Mesenchymal stem cell (in vitro differentiated cells and primary cell): ENCODE results near the gene TRIM5.
A peak's percentile ranks its signal among the peaks of the same experiment; 100 is the strongest.

Experiments
- DNase-seq: peaks from one replicate; pipeline ENCODE4 v3.0.0-alpha.2; 2013
- H2AFZ ChIP-seq: one replicate; pipeline ENCODE4 v1.6.1; 2013; ENCODE audit warnings: low read depth, mild to moderate bottlenecking, control low read depth, inconsistent platforms, low read length, moderate library complexity
- H2AK5ac ChIP-seq: 2 replicates; pipeline ENCODE4 v1.6.1; 2013; ENCODE audit warnings: low read length, moderate library complexity, mild to moderate bottlenecking, inconsistent platforms; ENCODE audit not compliant: severe bottlenecking
- H2BK120ac ChIP-seq: one replicate; pipeline ENCODE4 v1.6.1; 2013; ENCODE audit warnings: low read depth, mild to moderate bottlenecking, inconsistent platforms, low read length, moderate library complexity
- H2BK12ac ChIP-seq, 2 experiments: one replicate each; pipeline ENCODE4 v1.6.1; 2013; ENCODE audit warnings: inconsistent platforms in 2 of 2, low read length in 2 of 2, mild to moderate bottlenecking in 2 of 2, moderate library complexity in 2 of 2, control low read depth in 1 of 2
- H2BK15ac ChIP-seq: one replicate; pipeline ENCODE4 v1.6.1; 2013; ENCODE audit warnings: mild to moderate bottlenecking, low read depth, inconsistent platforms; ENCODE audit not compliant: poor library complexity, severe bottlenecking
- H2BK5ac ChIP-seq: 2 replicates; pipeline ENCODE4 v1.6.1; 2013; ENCODE audit warnings: low read depth, mild to moderate bottlenecking, low read length, control low read depth, inconsistent platforms; ENCODE audit not compliant: poor library complexity, severe bottlenecking
- H3K14ac ChIP-seq, 2 experiments: one replicate each; pipeline ENCODE4 v1.6.1; 2013; ENCODE audit warnings: inconsistent platforms in 2 of 2, low read length in 2 of 2, control low read depth in 1 of 2, mild to moderate bottlenecking in 1 of 2, moderate library complexity in 1 of 2
- H3K18ac ChIP-seq, 2 experiments: one replicate each; pipeline ENCODE4 v1.6.1; 2013; ENCODE audit warnings: inconsistent platforms in 2 of 2, low read length in 2 of 2, control low read depth in 1 of 2, low read depth in 1 of 2, mild to moderate bottlenecking in 1 of 2
- H3K23ac ChIP-seq, 2 experiments: one replicate each; pipeline ENCODE4 v1.6.1; 2013; ENCODE audit warnings: inconsistent platforms in 2 of 2, low read length in 2 of 2, mild to moderate bottlenecking in 2 of 2, moderate library complexity in 2 of 2, control low read depth in 1 of 2
- H3K27ac ChIP-seq: 2 replicates; pipeline ENCODE4 v1.5.1; 2013; ENCODE audit warnings: mild to moderate bottlenecking, moderate library complexity, low read length, control low read depth, inconsistent platforms; ENCODE audit not compliant: poor library complexity, severe bottlenecking
- H3K27me3 ChIP-seq, 2 experiments: 2 replicates each; pipeline versions ENCODE4 v1.6.1 to v1.7.0; 2013; ENCODE audit warnings: low read length in 2 of 2, mild to moderate bottlenecking in 2 of 2, moderate library complexity in 2 of 2, control low read depth in 1 of 2, inconsistent platforms in 1 of 2; ENCODE audit not compliant: control insufficient read depth in 1 of 2, insufficient read depth in 1 of 2
- H3K36me3 ChIP-seq, 2 experiments: 2 replicates each; pipeline versions ENCODE4 v1.6.1 to v1.7.0; 2013; ENCODE audit warnings: low read length in 2 of 2, control low read depth in 1 of 2, inconsistent platforms in 1 of 2, low read depth in 1 of 2, mild to moderate bottlenecking in 1 of 2; ENCODE audit not compliant: insufficient read depth in 2 of 2, control insufficient read depth in 1 of 2
- H3K4ac ChIP-seq, 2 experiments: one replicate each; pipeline ENCODE4 v1.6.1; 2013; ENCODE audit warnings: inconsistent platforms in 2 of 2, low read length in 2 of 2, mild to moderate bottlenecking in 2 of 2, moderate library complexity in 2 of 2, control low read depth in 1 of 2, low read depth in 1 of 2
- H3K4me1 ChIP-seq: 2 replicates; pipeline ENCODE4 v1.6.1; 2013; ENCODE audit warnings: low read depth, low read length, control low read depth; ENCODE audit not compliant: control insufficient read depth, insufficient read depth
- H3K4me2 ChIP-seq: 2 replicates; pipeline ENCODE4 v1.6.1; 2013; ENCODE audit warnings: low read length, mild to moderate bottlenecking, inconsistent platforms; ENCODE audit not compliant: poor library complexity, severe bottlenecking
- H3K4me3 ChIP-seq, 2 experiments: 2 replicates each; pipeline versions ENCODE4 v1.5.1 to v1.7.0; 2013; ENCODE audit warnings: low read length in 2 of 2, mild to moderate bottlenecking in 2 of 2, control low read depth in 1 of 2, low read depth in 1 of 2; ENCODE audit not compliant: insufficient read depth in 1 of 2
- H3K79me1 ChIP-seq: replicated peaks from 2 replicates; pipeline ENCODE4 v1.6.1; 2013; ENCODE audit warnings: mild to moderate bottlenecking, control low read depth, low read length, inconsistent platforms; ENCODE audit not compliant: poor library complexity, severe bottlenecking
- H3K9ac ChIP-seq: 2 replicates; pipeline ENCODE4 v1.7.0; 2013; ENCODE audit warnings: mild to moderate bottlenecking, low read length, moderate library complexity
- H3K9me3 ChIP-seq: 2 replicates; pipeline ENCODE4 v1.7.0; 2013; ENCODE audit warnings: mild to moderate bottlenecking, low read length; ENCODE audit not compliant: control insufficient read depth
- H4K8ac ChIP-seq: one replicate; pipeline ENCODE4 v1.6.1; 2013; ENCODE audit warnings: inconsistent platforms, mild to moderate bottlenecking, low read length, moderate library complexity
- H4K91ac ChIP-seq: one replicate; pipeline ENCODE4 v1.6.1; 2013; ENCODE audit warnings: mild to moderate bottlenecking, low read length, inconsistent platforms
- WGBS: methylation state at CpG from one replicate; pipeline ENCODE4 v1.1.7; 2013; ENCODE audit warnings: mixed read lengths; 5-methylcytosine and 5-hydroxymethylcytosine counted together

TRIM5 gene

DNA sequence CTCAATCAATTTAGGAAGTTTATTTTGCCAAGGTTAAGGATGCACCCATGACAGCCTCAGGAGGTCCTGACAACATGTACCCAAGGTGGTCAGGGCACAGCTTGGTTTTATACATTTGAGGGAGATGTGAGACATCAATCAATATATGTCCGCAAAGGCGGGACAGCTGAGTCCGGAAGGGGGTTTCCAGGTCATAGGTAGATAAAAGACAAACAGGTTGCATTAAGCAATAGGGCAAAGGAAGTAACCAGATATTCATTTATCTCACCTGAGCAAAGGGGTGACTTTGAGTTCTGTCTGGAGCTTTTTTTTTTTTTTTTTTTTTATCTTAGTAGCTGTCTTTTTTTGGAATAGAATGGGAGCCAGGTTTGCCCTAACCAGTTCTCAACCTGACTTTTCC is 62.1 kb downstream of the TRIM5 start:
- H3K27ac ChIP-seq, result no peak overlapping the region
- no peak overlapping the region for H3K4me2 ChIP-seq
- H3K36me3 ChIP-seq, result no peaks in the 10 kb centered on the region
- no peak overlapping the region for H2AFZ ChIP-seq
- DNase-seq, result no peak
- H3K14ac ChIP-seq, result no peak overlapping the region
- H4K91ac ChIP-seq, result no peak overlapping the region
- H3K9me3 ChIP-seq, result no peaks in the 10 kb centered on the region
- no peak overlapping the region for H3K9ac ChIP-seq
- H2BK120ac ChIP-seq, result no peak overlapping the region
- peak overlapping the region in 1 of 2 experiments; percentile 14 for H2BK12ac ChIP-seq
- H3K4me1 ChIP-seq, result peaks cover 7% of the 10 kb centered on the region
- no peak overlapping the region for H2BK15ac ChIP-seq
- no peak overlapping the region for H3K4me3 ChIP-seq
- no peak overlapping the region for H2AK5ac ChIP-seq
- no peaks in the 10 kb centered on the region for H3K79me1 ChIP-seq
- no peak overlapping the region for H3K18ac ChIP-seq
- no peak overlapping the region for H3K4ac ChIP-seq
- WGBS, result 100% methylated on average over 3 of the region's 3 CpGs
- no peak overlapping the region for H2BK5ac ChIP-seq
- H3K27me3 ChIP-seq, result no peaks in the 10 kb centered on the region
- no peak overlapping the region for H4K8ac ChIP-seq
- no peak overlapping the region for H3K23ac ChIP-seq

DNA sequence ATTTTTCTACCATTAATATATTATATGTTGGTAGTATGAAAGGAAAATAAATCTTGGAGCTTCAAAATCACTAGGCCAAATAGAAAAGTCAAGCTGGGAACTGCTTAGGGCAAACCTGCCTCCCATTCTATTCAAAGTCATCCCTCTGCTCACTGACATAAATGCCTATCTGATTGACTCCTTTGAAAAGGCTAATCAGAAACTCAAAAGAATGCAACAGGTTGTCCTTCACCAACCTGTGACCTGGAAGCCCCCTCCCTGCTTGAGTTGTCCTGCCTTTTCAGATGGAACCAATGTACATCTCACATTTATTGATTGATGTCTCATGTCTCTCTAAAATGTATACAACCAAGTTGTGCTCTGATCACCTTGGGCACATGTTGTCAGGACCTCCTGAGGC is 63.3 kb downstream of the TRIM5 start:
- peak overlapping the region; percentile 12 to 66 for H2BK12ac ChIP-seq
- no peak for DNase-seq
- H3K79me1 ChIP-seq, result no peaks in the 10 kb centered on the region
- peak overlapping the region; percentile 49 for H2BK120ac ChIP-seq
- no peak overlapping the region for H2BK15ac ChIP-seq
- H3K23ac ChIP-seq, result no peak overlapping the region
- H3K4me3 ChIP-seq, result no peak overlapping the region
- H3K27ac ChIP-seq, result peak overlapping the region; percentile 74
- H3K27me3 ChIP-seq, result no peaks in the 10 kb centered on the region
- H3K36me3 ChIP-seq, result no peaks in the 10 kb centered on the region
- H2BK5ac ChIP-seq, result no peak overlapping the region
- H3K14ac ChIP-seq, result no peak overlapping the region
- H2AFZ ChIP-seq, result no peak overlapping the region
- peak overlapping the region; percentile 60 for H4K8ac ChIP-seq
- H3K4me2 ChIP-seq, result no peak overlapping the region
- no peak overlapping the region for H3K4ac ChIP-seq
- H2AK5ac ChIP-seq, result peak overlapping the region; percentile 13
- H3K4me1 ChIP-seq, result peaks cover 7% of the 10 kb centered on the region
- peak overlapping the region; percentile 38 for H3K9ac ChIP-seq
- H3K18ac ChIP-seq, result peak overlapping the region; percentile 54 to 83
- H3K9me3 ChIP-seq, result no peaks in the 10 kb centered on the region
- peak overlapping the region; percentile 80 for H4K91ac ChIP-seq

DNA sequence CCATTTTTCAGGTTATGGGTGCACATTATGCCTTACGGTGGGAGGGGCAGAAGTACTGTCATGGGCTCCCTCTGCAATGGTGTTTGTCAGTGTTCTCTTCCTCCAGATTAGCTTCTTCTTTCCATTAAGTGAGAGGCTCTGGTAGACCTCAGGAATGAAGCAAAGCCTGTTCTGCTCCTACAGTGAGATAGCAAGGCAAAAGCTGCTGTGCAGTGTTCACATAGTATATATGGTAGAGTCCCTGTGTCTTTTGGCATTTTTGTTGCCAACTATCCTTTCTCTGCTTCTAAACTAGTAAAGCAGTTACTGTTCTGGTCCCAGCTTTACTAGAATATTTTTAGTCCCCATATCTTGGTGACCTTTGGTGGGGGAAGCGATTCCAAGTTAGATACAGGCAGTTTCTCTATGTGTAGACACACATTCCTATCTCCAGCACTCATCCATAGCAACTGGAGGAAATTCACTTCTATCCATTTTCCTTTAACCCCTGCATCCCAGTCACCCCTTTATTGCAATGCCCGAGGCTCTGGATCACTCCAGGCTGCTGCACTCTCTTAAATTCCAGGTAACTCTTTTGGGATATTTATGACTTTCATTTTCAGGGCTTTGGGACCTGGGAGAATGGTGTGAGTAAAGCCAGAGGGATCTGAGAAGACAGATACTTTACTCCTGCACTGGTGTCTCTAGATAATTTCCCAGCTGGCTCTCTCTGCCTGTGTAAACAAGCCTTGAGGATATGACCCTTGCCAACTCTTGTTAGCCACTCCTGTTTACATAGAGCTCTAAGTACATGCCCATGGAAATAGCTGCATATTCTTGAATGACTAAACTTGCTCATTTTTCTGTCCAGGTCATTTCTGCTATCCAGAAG is 64.0 kb downstream of the TRIM5 start:
- Histone ChIP-seq H2BK12ac (peak overlapping the region; percentile 51 to 95), H3K4me2 (peak overlapping the region; percentile 57), H3K27me3 (no peaks in the 10 kb centered on the region), H3K9ac (peak overlapping the region; percentile 53), H2AFZ (no peak overlapping the region), H3K23ac (no peak overlapping the region), H4K91ac (peak overlapping the region; percentile 86), H2BK120ac (peak overlapping the region; percentile 8), H3K4me3 (peak overlapping the region in 1 of 2 experiments; percentile 32), H2BK5ac (no peak overlapping the region), H2BK15ac (peak overlapping the region; percentile 67), H3K4me1 (peaks cover 7% of the 10 kb centered on the region), H3K36me3 (no peaks in the 10 kb centered on the region), H3K14ac (no peak overlapping the region), H3K79me1 (no peaks in the 10 kb centered on the region), H3K9me3 (no peaks in the 10 kb centered on the region), H3K27ac (peak overlapping the region; percentile 74), H2AK5ac (no peak overlapping the region), H3K4ac (peak overlapping the region in 1 of 2 experiments; percentile 6), H4K8ac (peak overlapping the region; percentile 80), H3K18ac (peak overlapping the region; percentile 44 to 86)
- 0% methylated on average over 2 of the region's 3 CpGs for WGBS
- DNase-seq, result peak; percentile 94

DNA sequence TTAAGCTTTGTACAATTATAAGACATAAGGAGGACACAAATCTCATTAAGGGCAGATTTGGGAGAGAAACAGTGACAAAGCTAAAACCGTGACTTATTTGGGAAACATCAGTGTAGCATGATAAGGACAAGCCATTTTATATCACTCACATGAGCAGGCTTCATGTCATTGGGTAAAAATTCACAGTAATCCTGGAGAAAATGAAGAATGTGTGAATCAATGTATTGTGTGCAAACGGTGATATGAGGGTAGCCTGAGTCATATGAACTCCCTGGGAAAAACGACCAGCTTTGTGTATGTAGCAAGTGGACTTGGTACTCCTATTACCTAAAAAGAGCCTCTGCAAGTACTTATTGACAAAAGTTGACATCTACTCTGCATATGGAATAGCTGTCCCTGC is 66.1 kb downstream of the TRIM5 start:
- Histone ChIP-seq H3K9ac (no peak overlapping the region), H3K23ac (no peak overlapping the region), H3K27me3 (no peaks in the 10 kb centered on the region), H3K4me3 (no peak overlapping the region), H3K9me3 (no peaks in the 10 kb centered on the region), H2BK12ac (peak overlapping the region in 1 of 2 experiments; percentile 18), H3K18ac (peak overlapping the region in 1 of 2 experiments; percentile 41), H3K4me2 (no peak overlapping the region), H2BK120ac (no peak overlapping the region), H3K79me1 (no peaks in the 10 kb centered on the region), H3K4me1 (peaks cover 4% of the 10 kb centered on the region), H3K36me3 (no peaks in the 10 kb centered on the region), H4K8ac (no peak overlapping the region), H3K27ac (no peak overlapping the region), H2BK15ac (no peak overlapping the region), H3K4ac (no peak overlapping the region), H2BK5ac (no peak overlapping the region), H3K14ac (no peak overlapping the region), H4K91ac (no peak overlapping the region), H2AK5ac (no peak overlapping the region), H2AFZ (no peak overlapping the region)
- 41% methylated on average over 3 of the region's 3 CpGs for WGBS
- DNase-seq, result peak; percentile 71
